Measurements from ENCODE around the gene PDCD7.
"Not testable (repeated sequence)": the region's sequence is repeated elsewhere in the genome, so short reads cannot be mapped to it uniquely, and the experiment has no call there.

Gene PDCD7

GRCh38 chr15:65115086-65115485 is 18.5 kb downstream of the PDCD7 start, which contains the start of gene UBAP1L:
TSS of gene UBAP1L (minus strand) at chr15:65115200. CDS start at chr15:65106215, 8,985 bp downstream.
- no peak for DNase-seq

GRCh38 chr15:65110676-65111292 is 22.8 kb downstream of the PDCD7 start:
- DNase-seq: no peak

- no peak for DNase-seq
Observed at GRCh38 chr15:65106011-65106590, 27.5 kb downstream of the PDCD7 start.

GRCh38 chr15:65105038-65105437 is 28.6 kb downstream of the PDCD7 start:
- no peak for DNase-seq

- DNase-seq: no peak
Observed at GRCh38 chr15:65102912-65103311, 30.7 kb downstream of the PDCD7 start.

GRCh38 chr15:65101891-65102708 is 31.5 kb downstream of the PDCD7 start:
- no peak for DNase-seq

- DNase-seq: peak; percentile 20
Observed at GRCh38 chr15:65101411-65101890, 32.2 kb downstream of the PDCD7 start.

- DNase-seq: no peak
Observed at GRCh38 chr15:65100442-65100841, 33.2 kb downstream of the PDCD7 start.

GRCh38 chr15:65099801-65100200 is 33.8 kb downstream of the PDCD7 start:
- not testable (repeated sequence) for DNase-seq

- DNase-seq: no peak
Observed at GRCh38 chr15:65099336-65099735, 34.3 kb downstream of the PDCD7 start.

- DNase-seq: no peak
Observed at GRCh38 chr15:65097651-65098263, 35.9 kb downstream of the PDCD7 start.

GRCh38 chr15:65096481-65097385 is 36.9 kb downstream of the PDCD7 start:
- DNase-seq: no peak

GRCh38 chr15:65095747-65096104 is 37.9 kb downstream of the PDCD7 start:
- no peak for DNase-seq

GRCh38 chr15:65095011-65095746 is 38.4 kb downstream of the PDCD7 start:
- no peak for DNase-seq

- DNase-seq: no peak
Observed at GRCh38 chr15:65094294-65094995, 39.2 kb downstream of the PDCD7 start.

- not testable (repeated sequence) for DNase-seq
Observed at GRCh38 chr15:65093793-65094170, 39.8 kb downstream of the PDCD7 start.

GRCh38 chr15:65092911-65093792 is 40.5 kb downstream of the PDCD7 start:
- no peak for DNase-seq

- DNase-seq: no peak
Observed at GRCh38 chr15:65091946-65092770, 41.5 kb downstream of the PDCD7 start.

Measured in stimulated activated naive CD4-positive, alpha-beta T cell treated with Interleukin-2 at 50 U/mL for 16 hours (primary cell).